Mesenchymal stem cell (in vitro differentiated cells and primary cell): ENCODE results near the gene MOSMO.
"Not testable (repeated sequence)": the region's sequence is repeated elsewhere in the genome, so short reads cannot be mapped to it uniquely, and the experiment has no call there.

Experiments used
- DNase-seq: peaks from one replicate; pipeline ENCODE4 v3.0.0-alpha.2; 2013
- H2AFZ ChIP-seq: one replicate; pipeline ENCODE4 v1.6.1; 2013; ENCODE audit warnings: low read depth, mild to moderate bottlenecking, control low read depth, inconsistent platforms, low read length, moderate library complexity
- H2AK5ac ChIP-seq: 2 replicates; pipeline ENCODE4 v1.6.1; 2013; ENCODE audit warnings: low read length, moderate library complexity, mild to moderate bottlenecking, inconsistent platforms; ENCODE audit not compliant: severe bottlenecking
- H2BK120ac ChIP-seq: one replicate; pipeline ENCODE4 v1.6.1; 2013; ENCODE audit warnings: low read depth, mild to moderate bottlenecking, inconsistent platforms, low read length, moderate library complexity
- H2BK12ac ChIP-seq, 2 experiments: one replicate each; pipeline ENCODE4 v1.6.1; 2013; ENCODE audit warnings: inconsistent platforms in 2 of 2, low read length in 2 of 2, mild to moderate bottlenecking in 2 of 2, moderate library complexity in 2 of 2, control low read depth in 1 of 2
- H2BK15ac ChIP-seq: one replicate; pipeline ENCODE4 v1.6.1; 2013; ENCODE audit warnings: mild to moderate bottlenecking, low read depth, inconsistent platforms; ENCODE audit not compliant: poor library complexity, severe bottlenecking
- H2BK5ac ChIP-seq: 2 replicates; pipeline ENCODE4 v1.6.1; 2013; ENCODE audit warnings: low read depth, mild to moderate bottlenecking, low read length, control low read depth, inconsistent platforms; ENCODE audit not compliant: poor library complexity, severe bottlenecking
- H3K14ac ChIP-seq, 2 experiments: one replicate each; pipeline ENCODE4 v1.6.1; 2013; ENCODE audit warnings: inconsistent platforms in 2 of 2, low read length in 2 of 2, control low read depth in 1 of 2, mild to moderate bottlenecking in 1 of 2, moderate library complexity in 1 of 2
- H3K18ac ChIP-seq, 2 experiments: one replicate each; pipeline ENCODE4 v1.6.1; 2013; ENCODE audit warnings: inconsistent platforms in 2 of 2, low read length in 2 of 2, control low read depth in 1 of 2, low read depth in 1 of 2, mild to moderate bottlenecking in 1 of 2
- H3K23ac ChIP-seq, 2 experiments: one replicate each; pipeline ENCODE4 v1.6.1; 2013; ENCODE audit warnings: inconsistent platforms in 2 of 2, low read length in 2 of 2, mild to moderate bottlenecking in 2 of 2, moderate library complexity in 2 of 2, control low read depth in 1 of 2
- H3K27ac ChIP-seq: 2 replicates; pipeline ENCODE4 v1.5.1; 2013; ENCODE audit warnings: mild to moderate bottlenecking, moderate library complexity, low read length, control low read depth, inconsistent platforms; ENCODE audit not compliant: poor library complexity, severe bottlenecking
- H3K27me3 ChIP-seq, 2 experiments: 2 replicates each; pipeline versions ENCODE4 v1.6.1 to v1.7.0; 2013; ENCODE audit warnings: low read length in 2 of 2, mild to moderate bottlenecking in 2 of 2, moderate library complexity in 2 of 2, control low read depth in 1 of 2, inconsistent platforms in 1 of 2; ENCODE audit not compliant: control insufficient read depth in 1 of 2, insufficient read depth in 1 of 2
- H3K36me3 ChIP-seq, 2 experiments: 2 replicates each; pipeline versions ENCODE4 v1.6.1 to v1.7.0; 2013; ENCODE audit warnings: low read length in 2 of 2, control low read depth in 1 of 2, inconsistent platforms in 1 of 2, low read depth in 1 of 2, mild to moderate bottlenecking in 1 of 2; ENCODE audit not compliant: insufficient read depth in 2 of 2, control insufficient read depth in 1 of 2
- H3K4ac ChIP-seq, 2 experiments: one replicate each; pipeline ENCODE4 v1.6.1; 2013; ENCODE audit warnings: inconsistent platforms in 2 of 2, low read length in 2 of 2, mild to moderate bottlenecking in 2 of 2, moderate library complexity in 2 of 2, control low read depth in 1 of 2, low read depth in 1 of 2
- H3K4me1 ChIP-seq: 2 replicates; pipeline ENCODE4 v1.6.1; 2013; ENCODE audit warnings: low read depth, low read length, control low read depth; ENCODE audit not compliant: control insufficient read depth, insufficient read depth
- H3K4me2 ChIP-seq: 2 replicates; pipeline ENCODE4 v1.6.1; 2013; ENCODE audit warnings: low read length, mild to moderate bottlenecking, inconsistent platforms; ENCODE audit not compliant: poor library complexity, severe bottlenecking
- H3K4me3 ChIP-seq, 2 experiments: 2 replicates each; pipeline versions ENCODE4 v1.5.1 to v1.7.0; 2013; ENCODE audit warnings: low read length in 2 of 2, mild to moderate bottlenecking in 2 of 2, control low read depth in 1 of 2, low read depth in 1 of 2; ENCODE audit not compliant: insufficient read depth in 1 of 2
- H3K79me1 ChIP-seq: replicated peaks from 2 replicates; pipeline ENCODE4 v1.6.1; 2013; ENCODE audit warnings: mild to moderate bottlenecking, control low read depth, low read length, inconsistent platforms; ENCODE audit not compliant: poor library complexity, severe bottlenecking
- H3K9ac ChIP-seq: 2 replicates; pipeline ENCODE4 v1.7.0; 2013; ENCODE audit warnings: mild to moderate bottlenecking, low read length, moderate library complexity
- H3K9me3 ChIP-seq: 2 replicates; pipeline ENCODE4 v1.7.0; 2013; ENCODE audit warnings: mild to moderate bottlenecking, low read length; ENCODE audit not compliant: control insufficient read depth
- H4K8ac ChIP-seq: one replicate; pipeline ENCODE4 v1.6.1; 2013; ENCODE audit warnings: inconsistent platforms, mild to moderate bottlenecking, low read length, moderate library complexity
- H4K91ac ChIP-seq: one replicate; pipeline ENCODE4 v1.6.1; 2013; ENCODE audit warnings: mild to moderate bottlenecking, low read length, inconsistent platforms
- WGBS: methylation state at CpG from one replicate; pipeline ENCODE4 v1.1.7; 2013; ENCODE audit warnings: mixed read lengths; 5-methylcytosine and 5-hydroxymethylcytosine counted together

Gene MOSMO

DNA sequence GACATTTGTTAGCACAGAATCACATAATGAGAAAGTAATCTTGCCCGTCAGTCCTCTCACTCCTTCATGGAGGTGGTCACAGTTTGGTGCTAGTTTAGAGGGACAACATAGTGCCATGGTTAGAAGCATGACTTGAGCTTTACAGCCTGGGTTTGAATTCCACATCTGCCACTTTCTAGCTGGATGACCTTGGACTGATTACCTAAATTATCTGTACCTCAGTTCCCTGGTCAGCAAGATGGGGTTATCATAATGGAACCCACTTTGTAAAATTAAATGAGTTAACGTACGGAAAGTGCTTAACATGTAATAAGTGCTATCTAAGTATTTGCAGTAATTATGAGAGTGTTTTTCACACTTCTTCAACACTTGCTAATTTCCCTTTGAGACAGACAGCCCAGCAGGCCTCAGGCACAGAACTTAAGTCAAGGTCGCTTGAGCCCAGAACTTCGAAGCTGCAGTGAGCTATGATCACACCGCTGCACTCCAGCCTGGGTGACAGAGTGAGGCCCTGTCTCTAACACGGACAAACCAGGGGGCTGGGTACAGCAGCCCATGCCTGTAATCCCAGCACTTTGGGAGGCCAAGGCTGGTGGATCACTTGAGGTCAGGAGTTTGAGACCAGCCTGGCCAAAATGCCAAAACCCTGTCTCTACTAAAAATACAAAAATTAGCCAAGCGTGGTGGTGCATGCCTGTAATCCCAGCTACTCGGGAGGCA lies 91.5 kb downstream of the MOSMO start:
- H2BK5ac ChIP-seq: no peak overlapping the region
- H3K23ac ChIP-seq: no peak overlapping the region

DNA sequence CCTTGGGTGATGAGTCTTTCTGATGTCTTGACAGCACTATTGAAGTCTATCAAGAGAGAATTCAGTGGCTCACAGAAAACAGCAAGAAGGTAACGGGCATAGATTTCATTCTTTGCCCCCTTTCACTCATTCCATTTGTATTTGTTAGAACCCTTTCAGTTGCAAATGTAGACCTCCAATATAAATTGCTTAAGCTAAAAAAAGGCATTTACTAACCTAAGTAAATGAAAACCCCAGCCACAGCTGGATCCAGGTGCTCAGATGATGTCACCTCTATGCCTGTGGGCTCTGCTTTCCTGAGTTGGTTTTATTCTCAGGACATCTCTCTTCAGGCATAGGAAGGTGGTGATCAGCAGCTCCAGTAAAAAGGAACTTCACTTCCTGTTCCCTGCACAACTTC lies 95.5 kb downstream of the MOSMO start:
- Histone ChIP-seq H3K4ac (no peak overlapping the region), H3K4me2 (no peak overlapping the region), H3K36me3 (no peaks in the 10 kb centered on the region), H3K18ac (no peak overlapping the region), H2AFZ (no peak overlapping the region), H2BK15ac (no peak overlapping the region), H3K27me3 (peaks cover 28% of the 10 kb centered on the region in 2 experiments), H3K4me3 (no peak overlapping the region), H2BK5ac (no peak overlapping the region), H2BK120ac (no peak overlapping the region), H2BK12ac (no peak overlapping the region), H3K14ac (no peak overlapping the region), H3K27ac (no peak overlapping the region), H3K9ac (no peak overlapping the region), H3K9me3 (no peaks in the 10 kb centered on the region), H4K8ac (no peak overlapping the region), H3K79me1 (no peaks in the 10 kb centered on the region), H3K4me1 (no peaks in the 10 kb centered on the region), H3K23ac (no peak overlapping the region), H4K91ac (no peak overlapping the region), H2AK5ac (no peak overlapping the region)
- no peak for DNase-seq
- 64% methylated on average over 1 of the region's 1 CpG for WGBS

More for the DNA sequence above, 91.5 kb downstream of the MOSMO start:
- Histone ChIP-seq H2AK5ac (no peak overlapping the region), H3K27me3 (peaks cover 11 to 14% of the 10 kb centered on the region in 2 experiments), H3K4me3 (no peak overlapping the region), H3K4me2 (no peak overlapping the region), H3K9ac (no peak overlapping the region), H3K14ac (no peak overlapping the region), H4K91ac (no peak overlapping the region), H3K4me1 (no peaks in the 10 kb centered on the region), H3K9me3 (no peaks in the 10 kb centered on the region), H4K8ac (no peak overlapping the region), H3K18ac (no peak overlapping the region), H3K79me1 (no peaks in the 10 kb centered on the region), H3K27ac (no peak overlapping the region), H2BK120ac (no peak overlapping the region), H2BK12ac (no peak overlapping the region), H3K36me3 (no peaks in the 10 kb centered on the region), H2BK15ac (no peak overlapping the region), H2AFZ (no peak overlapping the region), H3K4ac (no peak overlapping the region)
- no peak for DNase-seq
- WGBS: 65% methylated on average over 7 of the region's 9 CpGs

DNA sequence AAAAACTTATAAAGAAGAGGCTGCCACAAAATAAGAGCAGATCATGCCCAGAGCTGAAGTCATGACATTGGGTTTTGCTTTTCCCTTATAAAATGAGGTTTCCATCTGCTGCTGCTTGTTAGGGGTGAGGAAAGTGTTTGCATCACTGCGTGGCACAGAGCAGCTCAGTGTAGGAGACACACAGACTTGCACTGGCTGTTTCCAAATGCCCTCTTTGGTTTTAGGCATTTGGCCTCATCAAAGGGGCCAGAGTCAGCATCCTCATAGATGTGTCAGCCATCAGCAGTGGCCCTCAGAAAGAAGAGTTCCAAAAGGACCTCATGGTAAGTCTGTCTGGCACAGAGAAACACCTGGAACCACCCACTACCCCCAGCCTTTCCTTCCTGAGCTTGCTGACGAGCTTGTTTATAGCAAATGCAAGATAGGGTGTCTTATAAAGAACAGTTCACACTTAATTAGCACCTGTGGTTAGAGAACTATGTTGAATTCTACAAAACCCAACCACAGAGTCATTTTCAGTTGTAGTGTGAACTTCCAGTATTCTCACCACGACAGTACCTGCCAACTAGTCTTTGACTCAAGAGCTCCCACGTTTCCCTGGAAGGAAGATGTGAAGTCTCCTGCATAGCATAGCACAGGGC lies 101.5 kb downstream of the MOSMO start:
- Histone ChIP-seq H3K18ac (no peak overlapping the region), H2AK5ac (no peak overlapping the region), H3K27me3 (peaks cover 46 to 63% of the 10 kb centered on the region in 2 experiments), H3K4me1 (no peaks in the 10 kb centered on the region), H3K9ac (no peak overlapping the region), H3K4ac (no peak overlapping the region), H3K79me1 (no peaks in the 10 kb centered on the region), H4K91ac (no peak overlapping the region), H3K23ac (no peak overlapping the region), H3K4me3 (no peak overlapping the region), H3K36me3 (no peaks in the 10 kb centered on the region), H2BK12ac (no peak overlapping the region), H4K8ac (no peak overlapping the region), H2AFZ (no peak overlapping the region), H3K14ac (no peak overlapping the region), H2BK120ac (no peak overlapping the region), H2BK15ac (no peak overlapping the region), H3K27ac (no peak overlapping the region), H2BK5ac (no peak overlapping the region), H3K9me3 (no peaks in the 10 kb centered on the region), H3K4me2 (no peak overlapping the region)
- WGBS: 63% methylated on average over 3 of the region's 4 CpGs
- no peak for DNase-seq

DNA sequence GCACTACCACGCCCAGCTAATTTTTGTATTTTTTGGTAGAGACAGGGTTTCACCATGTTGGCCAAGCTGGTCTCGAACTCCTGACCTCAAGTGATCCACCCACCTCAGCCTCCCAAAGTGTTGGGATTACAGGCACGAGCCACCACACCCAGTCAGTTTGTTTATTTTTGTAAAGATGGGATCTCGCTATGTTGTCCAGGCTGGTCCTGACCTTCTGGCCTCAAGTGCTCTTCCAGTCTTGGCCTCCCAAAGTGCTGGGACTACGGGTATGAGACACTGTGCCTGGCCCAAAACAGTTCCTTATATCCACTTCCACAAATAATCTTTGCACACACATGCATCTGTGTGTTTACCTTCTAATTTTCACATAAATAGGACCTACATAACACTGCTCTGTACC lies 103.7 kb downstream of the MOSMO start:
- not testable (repeated sequence) for H3K23ac ChIP-seq, H3K9ac ChIP-seq, H2BK12ac ChIP-seq, H2BK120ac ChIP-seq, H3K36me3 ChIP-seq, H2AK5ac ChIP-seq, H3K14ac ChIP-seq, H3K4me3 ChIP-seq, H2BK15ac ChIP-seq, H3K9me3 ChIP-seq, H3K4me2 ChIP-seq, H3K4ac ChIP-seq, DNase-seq, H3K79me1 ChIP-seq, H4K91ac ChIP-seq, H2AFZ ChIP-seq, H3K4me1 ChIP-seq, H3K18ac ChIP-seq, H3K27ac ChIP-seq, H4K8ac ChIP-seq, H2BK5ac ChIP-seq
- 71% methylated on average over 5 of the region's 5 CpGs for WGBS
- H3K27me3 ChIP-seq: peaks cover 42 to 51% of the 10 kb centered on the region in 2 experiments
